CD4-positive, alpha-beta T cell treated with Interleukin-17A for 1 hour (primary cell): ENCODE measurements around the gene ZGPAT.
"Not testable (repeated sequence)": the region's sequence is repeated elsewhere in the genome, so short reads cannot be mapped to it uniquely, and the experiment has no call there.

Experiments used
- DNase-seq: peaks from one replicate; pipeline ENCODE4 v3.0.0-alpha.2; 2020

Gene ZGPAT

GRCh38 chr20:63767456-63767855, 59.6 kb downstream of the ZGPAT start:
- no peak for DNase-seq

DNA sequence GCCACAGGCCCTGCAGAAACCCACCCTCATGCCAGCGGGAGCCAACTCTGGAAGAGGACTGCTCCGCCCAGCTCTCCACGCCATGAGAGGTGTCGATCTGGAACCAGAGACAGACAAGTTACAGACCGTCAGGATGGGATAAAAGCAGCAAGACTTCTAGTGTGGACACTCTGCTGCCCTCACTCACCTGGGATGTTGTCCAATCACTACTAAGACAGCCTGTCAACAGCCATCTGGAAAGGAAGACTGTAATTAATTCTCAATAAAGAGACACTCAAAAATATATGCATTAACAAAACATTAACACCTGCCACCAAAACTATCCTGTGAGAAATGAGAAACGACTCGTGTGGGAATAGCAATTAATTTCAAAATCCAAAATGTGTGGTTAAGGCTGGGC, 60.0 kb downstream of the ZGPAT start:
- no peak for DNase-seq

DNA sequence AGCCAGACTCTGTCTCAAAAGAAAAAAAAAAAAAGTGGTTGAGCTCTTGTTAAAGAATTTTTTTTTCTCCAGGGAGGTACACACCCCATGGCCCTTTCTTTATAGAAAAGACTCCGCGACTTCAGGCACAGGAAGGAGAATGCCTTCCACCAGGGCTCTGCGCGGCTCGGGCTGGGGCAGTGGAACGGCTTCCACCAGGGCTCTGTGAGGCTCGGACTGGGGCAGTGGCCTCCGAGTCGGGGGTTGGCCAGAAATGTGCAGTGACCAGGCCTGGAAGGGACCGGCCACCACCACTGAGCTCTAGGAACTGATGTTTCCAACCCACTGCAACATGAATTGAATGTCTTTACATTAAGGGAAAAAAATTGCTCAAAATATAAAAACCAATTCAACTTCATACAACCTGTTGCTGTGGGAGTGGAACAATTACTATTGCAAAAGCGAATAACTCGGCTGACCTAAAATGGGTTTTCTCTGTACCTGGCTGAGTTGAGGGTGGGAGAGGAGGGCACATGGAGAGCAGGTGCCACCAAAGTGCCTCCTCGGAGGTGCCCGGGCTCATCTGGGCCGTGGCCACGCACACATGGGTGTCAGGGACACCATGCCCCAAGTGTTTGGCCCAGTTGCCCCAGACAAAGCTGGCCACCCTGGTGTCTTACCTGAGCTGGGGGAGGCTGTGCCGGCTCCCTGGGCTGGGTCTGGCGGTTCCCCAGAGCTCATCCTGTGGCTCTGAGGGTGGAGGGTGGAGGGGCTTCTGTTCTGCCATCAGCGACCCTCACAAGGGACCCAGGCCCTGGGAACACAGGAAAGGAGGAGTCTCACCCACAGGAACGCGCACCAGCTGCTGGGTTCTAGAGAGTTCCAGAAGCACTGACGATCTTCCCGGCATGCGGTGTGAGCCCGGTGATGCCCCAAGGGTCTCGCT, 61.0 kb downstream of the ZGPAT start:
- DNase-seq, result no peak

DNA sequence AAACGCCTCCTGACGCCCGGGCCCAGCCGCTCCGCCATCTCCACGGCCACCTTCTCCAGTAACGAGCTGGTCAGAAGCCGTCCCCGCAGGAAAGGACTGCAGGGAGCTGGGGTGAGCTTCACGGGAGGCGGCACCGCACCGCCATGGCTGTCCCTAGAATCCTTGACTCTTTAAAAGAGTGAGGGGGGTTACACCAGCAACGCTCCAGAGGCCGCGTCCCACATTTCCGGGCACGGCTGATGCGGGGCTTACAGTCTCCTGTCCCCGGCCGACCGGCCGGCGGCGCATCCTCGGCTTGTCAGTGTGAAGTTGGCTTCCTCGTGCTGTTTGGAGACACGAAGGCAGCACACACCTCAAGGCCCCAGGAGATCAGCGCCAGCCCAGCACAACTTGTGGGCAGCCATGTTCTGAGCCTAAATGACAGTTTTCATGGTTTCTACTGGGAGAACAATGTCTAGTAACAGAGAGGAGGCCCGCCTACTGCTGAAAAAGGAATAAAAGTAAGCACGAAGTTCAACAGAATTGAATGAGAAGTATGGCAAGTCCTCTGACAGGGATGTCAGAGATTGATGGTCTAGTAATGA, 62.1 kb downstream of the ZGPAT start:
- no peak for DNase-seq

- no peak for DNase-seq
Observed at GRCh38 chr20:63771046-63771707, 63.3 kb downstream of the ZGPAT start.

DNA sequence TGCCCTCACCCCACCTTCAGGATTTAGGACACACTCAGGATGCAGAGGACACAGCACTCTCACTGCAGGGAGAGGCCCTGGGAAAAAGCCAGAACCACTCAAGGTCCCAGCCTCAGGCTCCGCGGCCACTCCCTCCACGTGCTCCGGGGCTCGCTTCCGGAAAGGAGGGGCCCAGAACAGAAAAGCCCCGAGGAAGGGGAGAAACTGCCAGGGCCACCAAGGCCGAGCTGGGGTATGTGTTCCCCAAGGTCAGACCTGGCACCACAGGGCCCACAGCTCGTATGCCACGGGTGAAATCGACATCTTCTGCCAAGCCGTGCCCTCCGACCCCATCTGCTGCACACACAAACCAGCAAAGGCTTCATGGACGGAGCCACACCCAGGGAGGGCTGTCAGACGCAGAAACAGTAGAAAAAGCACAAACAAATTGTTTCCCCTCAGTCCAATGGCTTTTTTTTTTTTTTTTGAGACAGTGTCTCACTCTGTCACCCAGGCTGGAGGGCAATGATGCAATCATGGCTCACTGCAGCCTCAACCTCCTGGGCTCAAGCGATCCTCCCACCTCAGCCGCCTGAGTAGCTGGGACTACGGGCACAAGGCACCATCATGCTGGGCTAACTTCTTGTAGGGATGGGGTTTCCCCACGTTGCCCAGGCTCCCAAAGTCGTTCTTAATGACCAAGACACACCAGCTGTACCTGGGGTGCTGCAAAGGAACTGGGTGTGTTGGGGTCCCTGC, 65.1 kb downstream of the ZGPAT start:
- DNase-seq, result no peak

GRCh38 chr20:63773571-63774241, 65.9 kb downstream of the ZGPAT start:
- DNase-seq, result no peak

- DNase-seq, result no peak
Observed at GRCh38 chr20:63774306-63774705, 66.5 kb downstream of the ZGPAT start.

DNA sequence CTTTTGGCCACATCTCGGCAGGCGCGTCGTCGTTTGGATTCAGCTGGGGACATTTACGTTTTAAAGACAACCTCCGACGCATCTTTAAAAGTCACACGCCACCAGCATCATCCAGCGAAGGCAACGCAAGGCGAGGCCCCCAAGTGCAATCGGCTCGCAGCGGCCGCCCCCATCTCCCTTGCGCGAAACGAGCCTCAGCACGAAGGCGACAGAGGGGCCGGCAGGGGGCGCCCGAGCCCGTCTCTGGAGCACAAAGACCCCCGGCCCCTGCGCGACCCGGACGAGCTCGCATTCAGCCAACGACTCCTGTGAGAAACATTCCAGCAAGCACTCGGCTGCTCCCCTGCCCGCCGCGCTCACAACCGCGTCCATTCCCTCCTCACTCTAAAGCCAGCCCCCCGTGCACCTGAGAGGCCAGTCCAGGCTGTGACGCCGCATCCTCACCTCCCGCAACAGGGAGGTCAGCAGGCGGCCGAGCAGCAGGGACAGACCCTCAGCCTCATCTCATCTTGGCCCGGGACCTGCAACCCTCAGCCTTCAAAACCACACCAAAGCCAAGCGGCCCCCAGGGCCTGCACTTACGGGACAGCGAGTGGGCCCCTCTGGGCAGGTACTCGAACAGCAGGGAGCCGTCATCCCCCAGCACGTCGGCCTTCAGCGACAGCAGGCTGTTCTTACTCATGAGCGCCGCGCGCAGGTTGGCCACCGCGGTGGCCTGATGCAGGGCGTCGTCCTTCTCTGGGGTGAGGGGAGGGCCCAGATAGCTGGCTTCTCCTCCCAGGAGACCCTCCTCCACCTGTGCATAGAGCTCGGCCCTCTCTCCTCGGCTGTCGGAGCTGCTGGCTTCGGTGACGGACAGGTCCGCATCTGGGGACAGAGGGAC, 67.5 kb downstream of the ZGPAT start:
- peak; percentile 24 for DNase-seq

GRCh38 chr20:63776875-63777274, 69.0 kb downstream of the ZGPAT start:
- not testable (repeated sequence) for DNase-seq

DNA sequence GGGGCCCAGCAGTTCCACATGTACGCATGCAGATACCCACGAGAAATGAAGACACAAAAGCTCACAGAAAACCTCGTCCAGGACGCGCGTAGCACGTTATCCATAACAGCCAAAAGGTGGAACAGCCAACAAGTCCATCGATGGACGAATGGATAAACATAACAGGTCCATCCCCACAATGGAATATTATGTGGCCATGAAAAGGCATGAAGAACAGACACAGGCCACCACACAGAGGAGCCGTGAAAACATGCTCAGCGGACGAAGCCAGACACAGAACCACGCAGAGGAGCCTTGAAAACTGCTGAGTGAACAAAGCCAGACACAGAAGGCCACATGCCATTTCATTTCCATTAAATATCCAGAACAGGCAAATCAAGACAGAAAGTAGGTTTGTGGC, 69.8 kb downstream of the ZGPAT start:
- no peak for DNase-seq

GRCh38 chr20:63778034-63778752, 70.4 kb downstream of the ZGPAT start:
- DNase-seq, result no peak

- DNase-seq, result no peak
Observed at GRCh38 chr20:63778857-63779256, 71.0 kb downstream of the ZGPAT start.

DNA sequence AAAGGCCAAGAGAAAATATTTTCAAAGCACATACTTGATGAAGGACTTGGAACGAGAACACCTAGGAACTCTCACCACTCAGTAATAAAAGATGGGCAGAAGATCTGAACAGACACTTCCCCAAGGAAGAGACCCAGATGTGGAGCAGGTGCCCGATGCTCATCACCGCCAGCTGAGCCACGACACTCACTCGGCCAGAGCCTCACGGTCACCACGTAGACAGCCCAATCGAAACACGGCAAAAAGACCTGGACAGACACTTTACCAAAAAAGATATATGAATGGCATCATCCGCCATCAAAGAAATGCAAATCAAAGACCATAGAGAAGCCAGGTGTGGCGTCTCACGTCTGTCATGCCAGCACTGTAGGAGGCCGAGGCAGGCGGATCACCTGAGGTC, 73.3 kb downstream of the ZGPAT start:
- DNase-seq, result no peak

DNA sequence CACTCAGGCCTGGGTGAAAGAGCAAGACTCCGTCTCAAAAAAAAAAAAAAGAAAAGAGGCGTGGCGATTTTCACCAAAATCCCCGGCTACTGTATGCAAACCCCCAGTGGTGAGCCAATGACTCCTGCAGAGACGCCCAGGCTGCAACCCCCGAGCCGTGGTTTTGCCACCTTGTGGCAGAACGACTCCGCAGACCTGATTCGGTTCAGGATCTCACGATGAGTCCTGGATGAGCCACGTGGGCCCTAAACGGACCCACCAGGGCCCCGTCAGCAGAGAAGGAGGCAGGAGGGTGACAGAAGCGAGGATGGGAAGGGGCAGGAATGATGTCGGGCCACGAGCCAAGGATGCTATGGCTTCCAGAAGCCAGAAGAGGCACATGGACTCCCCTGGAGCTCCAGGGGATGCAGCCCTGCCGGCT, 74.2 kb downstream of the ZGPAT start:
- DNase-seq, result peak; percentile 86

DNA sequence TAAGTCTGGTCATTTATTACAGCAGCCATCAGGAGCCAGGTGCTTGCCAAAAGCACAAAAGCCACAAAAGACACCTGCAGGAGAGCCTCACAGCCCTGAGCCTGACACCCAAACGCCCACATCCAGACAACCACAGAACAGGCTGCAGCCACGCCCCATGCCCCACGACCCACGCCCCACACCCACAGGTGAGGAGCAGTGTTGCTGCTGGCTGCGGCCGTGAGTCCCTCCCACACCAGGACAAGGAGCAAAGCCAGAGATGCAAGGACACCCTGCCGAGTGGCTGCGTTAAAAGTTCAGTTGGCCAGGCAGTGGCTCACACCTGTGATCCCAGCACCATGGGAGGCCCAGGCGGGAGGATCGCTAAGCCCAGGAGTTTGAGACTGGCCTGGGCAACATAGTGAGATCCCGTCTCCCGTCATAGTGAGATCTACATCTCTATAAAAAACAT, 74.7 kb downstream of the ZGPAT start:
- no peak for DNase-seq

DNA sequence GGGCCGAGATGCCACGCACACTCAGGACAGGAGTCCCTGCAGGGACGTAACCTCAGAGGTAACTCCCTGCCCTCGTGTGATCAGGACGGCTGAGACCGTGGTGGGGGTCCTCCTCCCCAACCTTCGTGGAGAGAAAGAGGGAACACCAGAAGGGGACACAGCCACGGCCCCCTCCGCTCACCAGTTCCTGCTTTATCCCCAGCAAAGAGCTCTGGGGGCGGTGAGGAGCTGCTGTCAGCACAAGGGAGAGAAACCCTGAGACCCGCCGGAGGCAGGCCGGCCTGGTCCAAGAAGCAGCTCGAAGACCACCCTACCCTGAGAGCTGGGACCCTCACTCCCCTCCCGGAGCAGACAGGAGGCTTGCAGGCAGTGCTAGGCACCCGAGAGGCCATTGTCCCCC, 76.1 kb downstream of the ZGPAT start:
- no peak for DNase-seq

DNA sequence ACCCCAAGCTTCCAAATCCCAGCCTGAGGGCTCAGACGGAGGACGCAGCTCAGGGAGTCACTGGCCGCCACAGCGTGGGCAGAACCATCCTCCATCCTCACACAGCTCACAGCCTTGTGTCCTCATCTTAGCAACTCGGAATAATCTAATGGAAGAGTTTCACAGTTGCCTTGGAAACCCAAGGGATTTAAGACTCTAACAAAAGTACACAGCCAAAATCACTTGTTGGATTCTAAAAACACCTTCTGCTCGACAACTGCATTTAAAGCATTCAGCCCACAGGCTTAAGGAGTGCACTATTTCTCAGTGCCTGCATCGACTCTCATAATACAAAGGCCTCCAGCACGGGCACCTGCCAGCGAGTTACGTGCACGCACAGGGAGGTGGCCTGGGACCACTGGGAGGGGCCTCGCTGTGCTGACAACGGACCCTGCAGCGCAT, 77.9 kb downstream of the ZGPAT start:
- DNase-seq, result no peak
